GM12864 (cell line): ENCODE measurements around the gene EIF2B2.
A peak's percentile ranks its signal among the peaks of the same experiment; 100 is the strongest.

ENCODE experiments used
- DNase-seq: peaks from one replicate; pipeline ENCODE4 v3.0.0-alpha.2; 2011; ENCODE audit warnings: low read depth
- H3K4me3 ChIP-seq: 2 replicates; pipeline ENCODE4 v1.5.1; 2011; ENCODE audit warnings: mild to moderate bottlenecking, low read depth, low read length, control low read depth
- CTCF ChIP-seq: IDR thresholded peaks from 2 replicates; pipeline ENCODE4 v1.5.1; 2011; ENCODE audit warnings: low read depth, mild to moderate bottlenecking, moderate library complexity, low read length, control low read depth, inconsistent platforms; ENCODE audit errors: missing control alignments

Gene EIF2B2

GRCh38 chr14:75010472-75011093, 7.9 kb downstream of the EIF2B2 start:
- TF ChIP-seq CTCF, result no peak
- no peak for DNase-seq

GRCh38 chr14:75011356-75011994, 8.8 kb downstream of the EIF2B2 start:
- no peak for DNase-seq
- TF ChIP-seq CTCF, result no peak
- H3K4me3 ChIP-seq, result no peak overlapping the region

More at GRCh38 chr14:75010472-75011093, 7.9 kb downstream of the EIF2B2 start:
- H3K4me3 ChIP-seq, result no peak overlapping the region

- DNase-seq, result no peak
- no peak for TF ChIP-seq CTCF
- H3K4me3 ChIP-seq, result no peak overlapping the region
Measured at GRCh38 chr14:75013290-75013689, 10.6 kb downstream of the EIF2B2 start.

DNA sequence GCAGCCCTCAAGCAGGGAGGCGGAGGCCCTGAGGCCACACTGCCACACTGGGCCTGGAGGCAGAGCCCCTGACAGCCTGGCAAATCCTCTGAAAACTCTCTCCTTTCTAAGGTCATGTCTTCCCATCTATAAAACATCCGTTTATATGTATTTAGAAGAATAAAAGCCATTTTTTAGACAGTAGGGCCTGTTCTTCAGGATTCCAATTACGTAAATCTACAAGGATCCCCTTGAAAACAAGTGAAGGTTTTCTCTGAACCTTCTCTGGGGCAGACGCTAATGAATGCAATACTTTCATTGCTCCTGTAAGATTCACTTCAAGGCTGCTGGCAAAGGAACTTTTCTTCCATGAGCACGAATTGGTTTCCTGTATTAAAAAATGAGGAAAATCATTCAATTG, 12.8 kb downstream of the EIF2B2 start:
- no peak for DNase-seq
- no peak overlapping the region for H3K4me3 ChIP-seq
- no peak for TF ChIP-seq CTCF

- no peak for DNase-seq
- H3K4me3 ChIP-seq, result no peak overlapping the region
- no peak for TF ChIP-seq CTCF
Measured at GRCh38 chr14:75016815-75017214, 14.1 kb downstream of the EIF2B2 start.

DNA sequence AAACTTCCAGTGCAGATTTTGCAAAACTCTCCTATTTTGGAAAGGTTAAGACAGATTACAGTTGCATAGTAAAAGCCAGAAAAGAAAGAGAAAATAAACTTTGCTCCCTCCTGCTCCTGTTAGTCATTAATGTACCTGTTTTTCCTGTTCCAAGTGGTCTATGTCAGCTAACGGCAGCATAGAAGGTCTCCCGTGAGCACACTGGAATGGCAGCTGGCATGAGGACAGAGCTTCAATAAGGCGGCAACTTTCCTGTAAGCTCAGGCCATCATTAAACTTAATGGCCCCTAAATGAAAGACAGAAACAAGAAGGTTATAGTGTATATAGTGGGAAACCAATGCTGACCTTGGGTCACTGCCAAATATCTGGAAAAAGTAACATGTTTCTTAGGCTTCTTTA, 16.0 kb downstream of the EIF2B2 start:
- TF ChIP-seq CTCF, result no peak
- no peak for DNase-seq
- H3K4me3 ChIP-seq, result no peak overlapping the region

DNA sequence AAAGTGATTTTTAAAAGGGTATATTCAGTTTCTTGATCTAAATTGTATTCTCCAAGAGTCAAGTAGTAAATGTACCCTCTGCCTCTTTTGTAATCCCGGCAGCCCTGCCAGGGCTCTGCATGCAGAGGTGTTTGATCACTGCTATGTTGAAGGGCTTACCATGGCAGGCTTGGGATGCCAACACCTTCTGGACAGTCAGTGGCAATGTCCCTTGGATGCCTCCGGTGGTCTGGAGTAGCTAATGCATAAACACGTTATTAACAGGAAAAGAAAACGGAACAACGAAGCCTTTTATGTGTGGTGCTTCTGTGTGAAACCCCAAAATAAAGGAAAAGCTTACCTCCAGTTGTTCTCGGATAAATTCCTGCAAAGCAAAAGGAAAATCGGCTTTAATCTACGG, 19.9 kb downstream of the EIF2B2 start:
- TF ChIP-seq CTCF, result peak; percentile 39
- DNase-seq, result no peak
- H3K4me3 ChIP-seq, result no peak overlapping the region
